Right atrium auricular region (tissue), 2 donors: Measurements from ENCODE around the gene SLAMF8. TPM values are rescaled to one million over a fixed set of nuclear protein-coding genes. Genes with fewer than 3 reads are reported as not detected.

Source experiments
- DNase-seq: peaks from one replicate; pipeline ENCODE4 v3.0.0-alpha.2; 2019; ENCODE audit warnings: low spot score
- H3K27ac ChIP-seq, 2 donors: fragments of 200-600 bp; sonication (generic); 1 replicate in 1 of 2; 2 replicates in 1 of 2; pipeline ENCODE4 v1.5.1; 2016 to 2019
- H3K27me3 ChIP-seq, 2 donors: fragments of 200-600 bp; sonication (generic); one replicate each; pipeline versions ENCODE4 v1.5.1 to v1.6.0; 2017 to 2019
- H3K36me3 ChIP-seq: fragments of 200-600 bp; sonication (generic); one replicate; pipeline ENCODE4 v1.5.1; 2016
- H3K4me1 ChIP-seq, 2 donors: fragments of 200-600 bp; sonication (generic); one replicate each; pipeline versions ENCODE4 v1.5.1 to v1.6.0; 2017 to 2019
- H3K4me3 ChIP-seq, 2 donors: fragments of 200-600 bp; sonication (generic); 1 replicate in 1 of 2; 2 replicates in 1 of 2; pipeline ENCODE4 v1.5.1; 2017 to 2019; ENCODE audit warnings: mild to moderate bottlenecking in 1 of 2, moderate library complexity in 1 of 2
- H3K9me3 ChIP-seq, 2 donors: fragments of 200-600 bp; sonication (generic); one replicate each; pipeline ENCODE4 v1.5.1; 2019
- CTCF ChIP-seq, 2 donors: fragments of 200-600 bp; sonication (generic); IDR thresholded peaks; one replicate each; pipeline ENCODE4 v1.5.1; 2019; ENCODE audit warnings: antibody characterized with exemption in 2 of 2
- total RNA-seq, 2 donors: library from RNA; depleted of rRNA; stranded (reverse); fragments of >200 nt; gene quantifications; one replicate each; pipeline ENCODE4 v1.1.0, GENCODE V29; 2016

The SLAMF8 gene
- total RNA-seq, 2 donors from 2014 or later: 1.0 to 4.2 TPM

GRCh38 chr1:159803956-159804689, 22.6 kb upstream of the SLAMF8 start:
- no peak for TF ChIP-seq CTCF (IDR thresholded peaks at IDR 0.05)
- peaks cover 0 to 5% of the 10 kb centered on the region in 2 donors for H3K4me1 ChIP-seq
- H3K9me3 ChIP-seq: no peaks in the 10 kb centered on the region
- no peak overlapping the region for H3K4me3 ChIP-seq
- no peak for DNase-seq
- H3K27me3 ChIP-seq: no peaks in the 10 kb centered on the region
- no peak overlapping the region for H3K27ac ChIP-seq
- no peaks in the 10 kb centered on the region for H3K36me3 ChIP-seq

- H3K9me3 ChIP-seq: no peaks in the 10 kb centered on the region
- H3K4me1 ChIP-seq: peaks cover 0 to 5% of the 10 kb centered on the region in 2 donors
- no peak for DNase-seq
- H3K4me3 ChIP-seq: no peak overlapping the region
- no peaks in the 10 kb centered on the region for H3K36me3 ChIP-seq
- H3K27ac ChIP-seq: no peak overlapping the region
- H3K27me3 ChIP-seq: no peaks in the 10 kb centered on the region
- TF ChIP-seq CTCF (IDR thresholded peaks at IDR 0.05): no peak
These were observed 21.7 kb upstream of the SLAMF8 start for GRCh38 chr1:159804924-159805323.

GRCh38 chr1:159815926-159816325, 10.7 kb upstream of the SLAMF8 start:
- Histone ChIP-seq H3K4me1 (no peaks in the 10 kb centered on the region), H3K4me3 (no peak overlapping the region), H3K27ac (no peak overlapping the region), H3K27me3 (no peaks in the 10 kb centered on the region), H3K36me3 (no peaks in the 10 kb centered on the region), H3K9me3 (no peaks in the 10 kb centered on the region)
- no peak for TF ChIP-seq CTCF (IDR thresholded peaks at IDR 0.05)
- no peak for DNase-seq

GRCh38 chr1:159817276-159818041, 9.2 kb upstream of the SLAMF8 start:
- H3K4me3 ChIP-seq: no peak overlapping the region
- no peaks in the 10 kb centered on the region for H3K36me3 ChIP-seq
- no peaks in the 10 kb centered on the region for H3K9me3 ChIP-seq
- no peaks in the 10 kb centered on the region for H3K27me3 ChIP-seq
- no peaks in the 10 kb centered on the region for H3K4me1 ChIP-seq
- no peak for TF ChIP-seq CTCF (IDR thresholded peaks at IDR 0.05)
- DNase-seq: no peak
- no peak overlapping the region for H3K27ac ChIP-seq

GRCh38 chr1:159821171-159821867, 5.4 kb upstream of the SLAMF8 start:
- TF ChIP-seq CTCF (IDR thresholded peaks at IDR 0.05): no peak
- no peaks in the 10 kb centered on the region for H3K27me3 ChIP-seq
- no peak overlapping the region for H3K27ac ChIP-seq
- H3K36me3 ChIP-seq: no peaks in the 10 kb centered on the region
- H3K9me3 ChIP-seq: no peaks in the 10 kb centered on the region
- no peaks in the 10 kb centered on the region for H3K4me1 ChIP-seq
- no peak overlapping the region for H3K4me3 ChIP-seq
- DNase-seq: no peak
